ENCODE data around the gene ZBTB16.

DNA sequence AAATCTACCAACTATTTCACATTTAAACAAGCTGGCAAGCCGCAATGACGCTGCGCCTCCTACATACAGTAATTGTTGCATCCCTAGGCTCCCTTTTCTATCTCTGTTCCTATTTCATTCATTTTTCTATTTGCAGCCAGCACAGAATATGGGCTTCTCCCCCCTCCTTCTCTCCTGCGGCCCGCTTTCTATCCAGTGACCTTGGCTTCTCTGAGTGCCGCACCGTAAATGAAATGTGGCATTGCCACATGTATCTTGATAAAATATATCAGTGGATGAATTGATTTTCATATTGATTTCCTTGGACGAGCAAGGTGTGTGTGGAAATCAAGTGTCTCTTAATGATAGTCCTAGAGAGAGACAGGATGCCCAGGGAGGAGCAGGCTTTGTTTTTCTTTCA lies 70.2 kb downstream of the ZBTB16 start:
- TF ChIP-seq POLR2A (IDR thresholded peaks at IDR 0.05; ENCODE audit: low read length) (no peak), GATA1 (IDR thresholded peaks at IDR 0.05; ENCODE audit: low read depth, low read length) (no peak)

Data from erythroblast (primary cell).